ENCODE measurements around the gene WDR46. TPM values are rescaled to one million over a fixed set of nuclear protein-coding genes. Genes with fewer than 3 reads are reported as not detected.

Gene WDR46
- total and polyA plus RNA-seq, 12 donors = 11.0 to 40.6 (median 17.8) TPM

- intact Hi-C loops (cut with DNase I) = loop anchor here in 5 of 10 donors (2.0 to 10.0 kb wide), 3 partner anchors 19 to 97 kb away; partner anchors contain the start of genes CUTA (in 2 of the 5), PHF1 (in 2 of the 5), RGL2 (in 2 of the 5) and RPS18 (in 1 of the 5)
- no peaks in the 10 kb centered on the region for H3K9me3 ChIP-seq
- H3K4me3 ChIP-seq = peak within 1 kb of the TSS; percentile 5 to 73 (median 60)
- peaks cover 0 to 41% (median 17%) of the 10 kb centered on the region in 9 donors for H3K36me3 ChIP-seq
- ATAC-seq (peak; percentile 76 to 86 (median 80)), DNase-seq (peak; percentile 97 to 99)
- H3K27me3 ChIP-seq = no peaks in the 10 kb centered on the region
- H3K27ac ChIP-seq = peak within 1 kb of the TSS in 9 of 10 donors; percentile 75 to 93 (median 86)
- 1 to 2% methylated on average over 43 to 44 of the region's 44 CpGs for WGBS, 2 donors
- no peak for TF ChIP-seq CTCF (IDR thresholded peaks at IDR 0.05)
- peaks cover 14 to 70% (median 63%) of the 10 kb centered on the region in 9 donors for H3K4me1 ChIP-seq
These were observed 28.8 kb upstream of the WDR46 start, which contains the start of gene ZBTB22 for GRCh38 chr6:33317669-33318425. TSS of gene ZBTB22 (minus strand) at chr6:33317744. CDS start at chr6:33316916, 828 bp downstream.

GRCh38 chr6:33317419-33317668 lies 28.3 kb upstream of the WDR46 start:
- no peaks in the 10 kb centered on the region for H3K27me3 ChIP-seq
- H3K4me1 ChIP-seq = peaks cover 17 to 74% (median 68%) of the 10 kb centered on the region in 9 donors
- peak overlapping the region in 9 of 10 donors; percentile 75 to 93 (median 86) for H3K27ac ChIP-seq
- peaks cover 0 to 41% (median 17%) of the 10 kb centered on the region in 9 donors for H3K36me3 ChIP-seq
- WGBS, 2 donors = 0 to 1% methylated on average over 10 to 22 of the region's 27 CpGs
- DNase-seq (peak in 1 of 2 donors; percentile 58), ATAC-seq (peak in 7 of 8 donors; percentile 0 to 4 (median 0))
- intact Hi-C loops (cut with DNase I) = loop anchor here in 5 of 10 donors (2.0 to 10.0 kb wide), 3 partner anchors 19 to 97 kb away; partner anchors contain the start of genes CUTA (in 2 of the 5), PHF1 (in 2 of the 5), RGL2 (in 2 of the 5) and RPS18 (in 1 of the 5)
- no peak for TF ChIP-seq CTCF (IDR thresholded peaks at IDR 0.05)
- no peaks in the 10 kb centered on the region for H3K9me3 ChIP-seq
- H3K4me3 ChIP-seq = peak overlapping the region; percentile 5 to 73 (median 60)

GRCh38 chr6:33316603-33317418 lies 27.8 kb upstream of the WDR46 start:
- peak overlapping the region in 9 of 10 donors; percentile 37 to 73 (median 63) for H3K4me3 ChIP-seq
- 68 to 72% methylated on average over 19 of the region's 19 CpGs for WGBS, 2 donors
- intact Hi-C loops (cut with DNase I) = loop anchor here in 5 of 10 donors (2.0 to 10.0 kb wide), 3 partner anchors 18 to 98 kb away; partner anchors contain the start of genes CUTA (in 2 of the 5), PHF1 (in 2 of the 5), RGL2 (in 2 of the 5) and RPS18 (in 1 of the 5)
- H3K27me3 ChIP-seq = no peaks in the 10 kb centered on the region
- peaks cover 0 to 43% (median 17%) of the 10 kb centered on the region in 9 donors for H3K36me3 ChIP-seq
- H3K27ac ChIP-seq = peak overlapping the region in 9 of 10 donors; percentile 75 to 93 (median 86)
- H3K4me1 ChIP-seq = peaks cover 17 to 75% (median 68%) of the 10 kb centered on the region in 9 donors
- peak in 1 of 2 donors; percentile 57 for DNase-seq
- ATAC-seq = peak in 1 of 8 donors; percentile 4
- TF ChIP-seq CTCF (IDR thresholded peaks at IDR 0.05) = no peak
- no peaks in the 10 kb centered on the region for H3K9me3 ChIP-seq
